MM.1S (cell line): ENCODE measurements around the gene LRRC23.

ENCODE experiments used
- DNase-seq: peaks from one replicate; pipeline ENCODE4 v3.0.0-alpha.2; 2015
- H2AFZ ChIP-seq: fragments of 300-600 bp; sonication (generic); 2 replicates; pipeline ENCODE4 v1.6.0; 2016; ENCODE audit warnings: antibody characterized with exemption, low read length
- H3F3A ChIP-seq: fragments of 300-600 bp; sonication (generic); 2 replicates; pipeline ENCODE4 v1.6.1; 2016; ENCODE audit warnings: mild to moderate bottlenecking, antibody characterized with exemption, low read length, moderate library complexity, mixed read lengths; ENCODE audit not compliant: insufficient read depth
- H3K27ac ChIP-seq: fragments of 300-600 bp; sonication (generic); 2 replicates; pipeline ENCODE4 v1.5.1; 2016; ENCODE audit warnings: mild to moderate bottlenecking, low read length
- H3K27me3 ChIP-seq: fragments of 300-600 bp; sonication (generic); replicated peaks from 2 replicates; pipeline ENCODE4 v1.6.0; 2016; ENCODE audit warnings: low read length; ENCODE audit not compliant: insufficient read depth
- H3K36me3 ChIP-seq: fragments of 300-600 bp; sonication (generic); replicated peaks from 2 replicates; pipeline ENCODE4 v1.6.1; 2016; ENCODE audit warnings: mild to moderate bottlenecking, low read length, mixed read lengths; ENCODE audit not compliant: insufficient read depth
- H3K4me1 ChIP-seq: fragments of 300-600 bp; sonication (generic); 2 replicates; pipeline ENCODE4 v1.6.1; 2016; ENCODE audit warnings: low read length, mixed read lengths
- H3K4me2 ChIP-seq: fragments of 300-600 bp; sonication (generic); 2 replicates; pipeline ENCODE4 v1.6.0; 2016; ENCODE audit warnings: low read depth, low read length
- H3K4me3 ChIP-seq: fragments of 300-600 bp; sonication (generic); 2 replicates; pipeline ENCODE4 v1.5.1; 2016; ENCODE audit warnings: low read length, mixed read lengths
- H3K79me2 ChIP-seq: fragments of 300-600 bp; sonication (generic); 2 replicates; pipeline ENCODE4 v1.6.1; 2016; ENCODE audit warnings: mixed run types, low read length, mixed read lengths
- H3K9ac ChIP-seq: fragments of 300-600 bp; sonication (generic); 2 replicates; pipeline ENCODE4 v1.6.1; 2016; ENCODE audit warnings: low read length, mixed read lengths
- H3K9me2 ChIP-seq: fragments of 300-600 bp; sonication (generic); replicated peaks from 2 replicates; pipeline ENCODE4 v1.6.1; 2016; ENCODE audit warnings: mild to moderate bottlenecking, low read length, mixed read lengths; ENCODE audit not compliant: insufficient read depth
- H3K9me3 ChIP-seq: fragments of 300-600 bp; sonication (generic); replicated peaks from 2 replicates; pipeline ENCODE4 v1.6.1; 2016; ENCODE audit warnings: mild to moderate bottlenecking, low read length, mixed read lengths; ENCODE audit not compliant: insufficient read depth
- H4K20me1 ChIP-seq: fragments of 300-600 bp; sonication (generic); 2 replicates; pipeline ENCODE4 v1.6.1; 2016; ENCODE audit warnings: mild to moderate bottlenecking, low read length, moderate library complexity, mixed read lengths; ENCODE audit not compliant: insufficient read depth
- CTCF ChIP-seq: fragments of 300-600 bp; sonication (generic); IDR thresholded peaks from 2 replicates; pipeline ENCODE4 v1.5.1; 2016; ENCODE audit warnings: antibody characterized with exemption, low read length, mixed read lengths
- EZH2 ChIP-seq: fragments of 300-600 bp; sonication (generic); optimal IDR thresholded peaks from 2 replicates; pipeline ENCODE3; 2017; ENCODE audit warnings: low read depth, mild to moderate bottlenecking, antibody characterized with exemption, low read length, mixed read lengths
- EZH2phosphoT487 ChIP-seq: fragments of 300-600 bp; sonication (generic); IDR thresholded peaks from 2 replicates; pipeline ENCODE4 v1.6.1; 2018; ENCODE audit warnings: antibody characterized with exemption, low read length

Gene LRRC23

DNA sequence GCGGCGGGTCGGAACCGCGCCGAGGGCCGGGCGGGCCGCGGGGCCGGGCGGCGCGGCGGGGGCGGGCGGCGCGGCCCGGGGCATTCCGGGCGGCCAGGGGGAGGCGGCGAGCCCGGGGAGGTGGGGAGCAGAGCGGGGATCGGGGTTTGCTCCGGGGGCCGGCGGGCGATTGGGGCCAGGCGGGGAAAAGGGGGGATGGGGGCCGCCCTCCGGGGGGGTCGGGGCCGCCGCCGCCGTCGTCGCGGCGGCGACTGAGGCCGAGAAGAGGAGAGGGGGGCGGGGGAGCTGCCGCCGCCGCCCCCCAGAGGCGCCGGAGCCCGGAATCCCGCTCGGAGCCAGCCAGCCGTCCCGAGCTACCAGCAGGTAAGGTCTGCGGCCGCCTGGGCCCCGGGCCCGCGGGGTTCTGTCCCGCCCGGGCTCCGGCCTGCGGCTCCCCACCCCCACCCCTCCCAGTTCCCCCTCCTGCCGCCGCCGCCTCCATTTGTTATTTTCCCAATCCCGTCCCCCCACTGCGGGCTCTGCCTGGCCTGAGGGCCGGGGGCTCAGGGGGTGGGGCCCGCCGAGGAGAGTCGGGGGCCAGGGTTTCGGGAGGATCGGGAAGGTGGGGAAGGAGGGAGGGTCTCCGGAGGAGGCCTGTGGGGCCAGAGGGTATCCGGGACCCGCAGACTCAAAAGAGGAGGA is 23.5 kb downstream of the LRRC23 start:
- Histone ChIP-seq H4K20me1 (no peaks in the 10 kb centered on the region), H3K9me3 (no peaks in the 10 kb centered on the region), H3K36me3 (no peaks in the 10 kb centered on the region; the same call in 1 of the 2 replicates), H3F3A (peaks cover 37% of the 10 kb centered on the region), H3K4me1 (peaks cover 38% of the 10 kb centered on the region), H3K27ac (no peak overlapping the region), H3K9ac (peak overlapping the region; percentile 86), H2AFZ (0 out of 2 replicates have a peak overlapping the region, but pooled peaks have one; percentile 32), H3K4me3 (peak overlapping the region; percentile 87), H3K79me2 (peaks cover 63% of the 10 kb centered on the region), H3K27me3 (no peaks in the 10 kb centered on the region), H3K9me2 (no peaks in the 10 kb centered on the region), H3K4me2 (peak overlapping the region; percentile 92)
- DNase-seq: no peak
- TF ChIP-seq CTCF (no peak), EZH2 (no peak), EZH2phosphoT487 (no peak)

- Histone ChIP-seq H3K27me3 (no peaks in the 10 kb centered on the region), H3K27ac (no peak overlapping the region), H3K9me3 (no peaks in the 10 kb centered on the region), H3K9me2 (no peaks in the 10 kb centered on the region), H2AFZ (0 out of 2 replicates have a peak overlapping the region, but pooled peaks have one; percentile 32), H3K4me2 (peak overlapping the region; percentile 92), H3K36me3 (no peaks in the 10 kb centered on the region), H3K9ac (peak overlapping the region; percentile 86), H4K20me1 (no peaks in the 10 kb centered on the region), H3K4me3 (peak overlapping the region; percentile 87), H3F3A (peaks cover 31% of the 10 kb centered on the region), H3K4me1 (peaks cover 31% of the 10 kb centered on the region), H3K79me2 (peaks cover 62% of the 10 kb centered on the region)
- TF ChIP-seq EZH2: no peak
- no peak for TF ChIP-seq EZH2phosphoT487
- TF ChIP-seq CTCF: no peak
- DNase-seq: no peak
Measured at GRCh38 chr12:6928703-6929407, 24.2 kb downstream of the LRRC23 start.

DNA sequence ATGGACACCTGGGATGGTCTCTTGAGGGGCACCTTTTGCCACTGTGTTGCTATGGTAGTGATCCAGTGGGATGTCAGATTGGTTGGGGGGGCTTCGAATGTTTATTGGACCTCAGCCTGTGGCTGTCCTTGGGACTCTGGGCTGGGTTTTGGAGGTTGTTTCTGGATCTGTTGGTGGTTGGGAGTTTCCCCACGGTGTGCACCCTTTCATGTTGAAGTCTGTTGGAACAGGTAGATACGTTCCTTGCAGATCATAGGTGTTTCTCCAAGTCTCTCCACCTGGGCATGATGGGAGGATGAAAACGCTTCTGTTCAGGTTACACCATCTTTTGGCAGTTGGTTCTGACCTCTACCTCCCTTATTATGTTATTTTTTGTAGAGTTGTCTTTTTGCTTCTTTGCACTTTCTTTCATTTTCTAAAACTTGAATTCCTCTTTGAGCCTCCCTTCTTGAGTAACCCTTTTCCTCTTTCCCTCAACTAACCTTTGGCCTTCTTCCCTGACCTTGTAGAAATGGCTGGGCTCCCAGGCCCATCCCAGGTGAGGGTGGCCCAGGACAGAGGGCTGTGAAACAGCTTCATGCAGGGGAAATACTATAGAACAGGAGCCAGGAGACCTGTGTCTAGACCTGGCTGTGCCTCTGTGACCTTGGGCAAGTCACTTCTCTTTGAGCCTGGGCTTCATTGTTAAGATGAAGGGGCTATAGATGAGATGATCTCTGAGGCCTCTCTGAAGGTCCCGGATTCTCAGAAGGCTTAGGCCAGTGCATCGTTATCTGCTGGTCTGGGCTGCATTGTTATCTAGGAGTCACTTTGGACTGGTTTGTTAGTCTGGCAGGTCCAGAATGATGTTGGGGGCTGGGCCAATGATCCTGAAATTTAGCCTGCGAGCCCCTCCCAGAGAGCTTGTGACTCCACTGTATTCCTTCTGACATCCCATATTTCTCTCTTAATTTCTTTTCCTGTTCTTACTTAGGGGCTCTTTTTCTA is 25.1 kb downstream of the LRRC23 start:
- TF ChIP-seq EZH2phosphoT487 (no peak), CTCF (no peak), EZH2 (no peak)
- H3K4me2 ChIP-seq: peak overlapping the region; percentile 92
- no peaks in the 10 kb centered on the region for H3K9me3 ChIP-seq
- no peak overlapping the region for H2AFZ ChIP-seq
- no peaks in the 10 kb centered on the region for H3K9me2 ChIP-seq
- H3K27ac ChIP-seq: no peak overlapping the region
- H3K4me1 ChIP-seq: peaks cover 23% of the 10 kb centered on the region
- no peak for DNase-seq
- H3K9ac ChIP-seq: peak overlapping the region; percentile 8; the same call in 1 of the 2 replicates
- H3F3A ChIP-seq: peaks cover 29% of the 10 kb centered on the region; the same call in 1 of the 2 replicates
- no peaks in the 10 kb centered on the region for H4K20me1 ChIP-seq
- no peaks in the 10 kb centered on the region for H3K27me3 ChIP-seq
- H3K79me2 ChIP-seq: peaks cover 61% of the 10 kb centered on the region
- H3K36me3 ChIP-seq: no peaks in the 10 kb centered on the region
- peak overlapping the region; percentile 87; the same call in 1 of the 2 replicates for H3K4me3 ChIP-seq
